Hypothalamus (tissue), 51 donors: Measurements from ENCODE around the gene SEC22B.
"Not testable (repeated sequence)": the region's sequence is repeated elsewhere in the genome, so short reads cannot be mapped to it uniquely, and the experiment has no call there.

ENCODE experiments used
- DNase-seq, 51 donors: peaks; one replicate each; lab custom pipeline; 2025; lab: John Stamatoyannopoulos, UW

Gene SEC22B

DNA sequence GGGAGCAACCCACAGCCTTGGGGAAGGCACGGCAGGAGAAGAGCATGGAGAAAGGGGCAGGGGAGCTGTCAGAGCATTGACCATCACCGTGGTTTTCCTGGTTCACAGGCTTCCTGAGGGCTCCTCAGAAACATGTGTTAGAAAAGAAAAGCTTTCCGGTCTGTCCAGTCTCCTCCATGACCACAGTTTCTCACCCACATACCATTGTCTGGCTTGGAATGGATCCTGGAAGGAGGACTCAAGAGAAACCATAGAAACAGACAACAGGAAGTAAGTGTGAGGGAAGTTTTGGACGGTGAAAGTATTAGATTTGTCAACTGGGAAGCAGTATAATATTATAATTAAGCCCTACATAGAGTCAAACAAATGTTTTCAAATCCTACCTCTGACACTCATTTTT, 55.8 kb downstream of the SEC22B start:
- not testable (repeated sequence) for DNase-seq

DNA sequence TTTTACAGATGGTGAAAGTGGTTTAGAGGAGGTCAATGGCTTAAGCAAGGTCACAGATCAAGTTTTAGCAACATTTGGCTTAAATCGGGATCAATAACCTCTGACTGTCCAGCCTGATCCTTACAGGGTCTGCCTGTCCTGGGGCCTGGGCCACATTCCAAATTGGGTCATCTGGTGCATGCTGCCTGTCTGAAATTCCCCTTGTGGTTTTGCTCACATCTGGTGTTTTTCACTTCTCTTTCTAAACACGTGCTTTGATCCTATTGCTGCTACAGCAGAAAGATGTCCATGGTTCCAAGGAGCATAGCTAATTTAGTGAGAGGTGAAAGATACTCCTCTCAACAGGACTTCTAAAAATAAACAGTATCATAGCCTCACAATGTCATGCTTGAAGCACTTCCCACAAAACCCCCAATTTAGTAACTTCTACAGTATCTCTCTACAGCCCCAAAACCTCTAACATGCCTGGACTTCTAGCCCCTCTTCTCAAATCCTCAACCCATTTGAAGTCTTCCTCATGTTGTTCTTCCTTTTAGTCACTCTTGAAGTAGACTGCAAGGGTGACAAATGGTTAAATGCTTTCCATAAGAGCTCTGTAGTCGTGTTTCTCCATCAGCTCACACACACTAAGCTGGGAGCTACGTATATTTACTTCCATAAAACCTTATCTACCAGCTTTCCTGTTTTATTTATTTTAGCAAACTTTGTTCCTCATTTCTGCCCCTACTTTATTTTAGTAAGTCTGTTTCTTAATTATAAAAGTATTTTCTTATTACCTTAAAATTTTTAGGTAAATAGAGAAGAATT, 58.7 kb downstream of the SEC22B start:
- DNase-seq = not testable (repeated sequence)

DNA sequence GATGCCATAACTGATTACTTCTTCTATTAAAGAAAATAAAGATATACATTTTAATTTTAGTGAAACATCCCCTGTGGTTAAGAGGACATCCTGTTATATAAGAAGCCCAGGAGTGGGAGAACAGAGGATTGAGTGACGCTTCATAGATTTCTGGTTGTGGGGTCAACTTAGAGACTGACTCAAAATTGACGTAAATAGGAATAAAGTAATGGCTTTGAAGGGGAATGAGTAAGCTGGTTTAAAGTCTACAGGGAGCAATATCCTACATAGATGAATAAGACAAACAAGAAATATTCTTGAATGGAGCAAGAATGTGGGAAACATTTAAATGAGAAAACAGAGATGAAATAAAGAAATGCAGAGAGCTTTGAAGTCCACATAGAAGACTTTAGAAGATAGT, 60.2 kb downstream of the SEC22B start:
- DNase-seq = not testable (repeated sequence)

DNA sequence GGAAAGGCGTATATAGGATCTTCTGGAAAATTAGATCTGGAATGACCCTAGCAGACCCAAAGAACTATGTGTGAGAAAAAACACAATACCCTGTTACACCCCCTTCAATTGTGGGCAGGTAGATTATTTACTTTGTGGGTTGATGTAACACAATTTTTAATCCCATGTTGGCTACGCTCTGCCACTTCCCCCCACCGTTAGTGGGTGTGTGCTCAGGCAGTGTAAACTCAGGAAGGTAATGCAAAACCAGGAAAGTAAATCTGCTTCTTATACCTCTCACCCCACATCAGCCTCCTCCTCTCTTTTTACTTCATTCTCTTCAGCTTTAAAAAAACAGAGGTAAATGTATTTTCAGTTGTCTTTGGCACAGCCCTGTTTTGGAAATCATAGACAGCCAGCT, 63.2 kb downstream of the SEC22B start:
- not testable (repeated sequence) for DNase-seq

DNA sequence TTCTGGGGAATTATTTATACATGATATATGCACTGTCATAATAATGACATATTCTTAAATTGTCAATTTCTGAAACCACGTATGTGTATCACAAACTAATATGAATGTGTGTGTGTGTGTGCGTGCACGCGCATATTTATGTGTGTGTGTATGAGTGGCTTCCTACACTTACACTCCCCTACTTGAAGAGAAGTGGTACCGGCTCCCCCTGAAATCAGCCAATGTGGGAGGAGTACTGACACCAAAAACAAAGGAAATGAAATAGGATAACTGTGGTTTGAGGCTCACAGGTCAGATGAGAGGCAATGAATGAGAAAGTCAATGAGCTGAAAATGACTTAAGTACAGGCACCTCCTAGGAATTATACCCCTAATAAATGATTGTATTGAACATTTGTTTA, 64.1 kb downstream of the SEC22B start:
- not testable (repeated sequence) for DNase-seq

DNA sequence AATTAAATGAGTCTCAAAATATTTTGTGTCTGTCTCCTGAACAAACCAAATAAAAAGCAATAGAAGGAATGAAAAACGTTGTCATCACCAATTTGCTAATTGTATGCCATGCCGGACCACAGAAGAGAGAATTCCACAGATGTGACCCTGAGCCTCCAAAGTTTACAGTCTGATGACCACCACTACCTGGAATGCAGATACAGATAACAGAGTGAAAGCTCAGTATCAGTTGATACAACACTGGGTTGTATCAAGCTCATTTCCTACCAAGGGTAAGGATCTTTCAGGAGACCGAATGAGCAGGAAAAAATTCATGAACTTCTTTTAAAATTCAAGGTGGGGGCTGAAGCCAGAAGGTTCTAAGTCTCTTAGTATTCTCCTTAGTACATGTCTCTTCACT, 64.5 kb downstream of the SEC22B start:
- not testable (repeated sequence) for DNase-seq

DNA sequence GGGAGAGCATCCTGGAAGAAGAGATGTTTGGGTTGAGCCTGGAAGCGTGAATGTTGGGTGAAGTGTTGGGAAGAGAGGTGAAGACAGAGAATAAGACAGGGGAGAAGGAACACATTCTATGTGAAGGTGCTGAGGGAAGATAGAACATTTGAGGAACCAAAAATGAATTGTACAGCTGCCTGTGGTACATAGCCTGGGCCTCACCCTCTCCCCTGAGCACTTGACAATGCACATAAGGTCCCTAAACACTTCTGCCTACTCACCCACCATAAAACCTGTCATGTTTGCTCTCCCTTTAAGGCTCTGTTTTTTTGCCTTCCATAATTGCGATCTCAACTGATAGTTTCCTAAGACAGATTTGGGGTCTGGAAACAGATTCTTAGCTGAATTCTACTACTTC, 65.3 kb downstream of the SEC22B start:
- not testable (repeated sequence) for DNase-seq

DNA sequence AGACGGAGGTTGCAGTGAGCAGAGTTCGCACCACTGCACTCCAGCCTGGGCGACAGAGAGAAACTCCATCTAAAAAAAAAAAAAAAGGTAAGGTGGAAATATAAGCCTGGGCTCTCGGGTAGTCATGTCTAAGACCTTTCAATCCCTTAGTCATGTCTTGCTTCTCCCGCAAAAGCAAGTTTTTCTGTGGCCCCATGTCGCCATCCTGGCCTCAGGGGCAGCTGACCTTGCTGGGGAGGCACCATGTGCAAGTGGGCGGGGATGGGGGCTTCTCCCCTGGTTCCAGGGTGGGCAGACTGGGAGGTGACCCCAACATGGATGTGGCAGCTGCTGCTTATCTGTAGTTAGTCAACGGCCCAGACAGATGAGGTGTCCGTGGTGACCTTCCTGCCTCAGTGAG, 66.7 kb downstream of the SEC22B start:
- not testable (repeated sequence) for DNase-seq

DNA sequence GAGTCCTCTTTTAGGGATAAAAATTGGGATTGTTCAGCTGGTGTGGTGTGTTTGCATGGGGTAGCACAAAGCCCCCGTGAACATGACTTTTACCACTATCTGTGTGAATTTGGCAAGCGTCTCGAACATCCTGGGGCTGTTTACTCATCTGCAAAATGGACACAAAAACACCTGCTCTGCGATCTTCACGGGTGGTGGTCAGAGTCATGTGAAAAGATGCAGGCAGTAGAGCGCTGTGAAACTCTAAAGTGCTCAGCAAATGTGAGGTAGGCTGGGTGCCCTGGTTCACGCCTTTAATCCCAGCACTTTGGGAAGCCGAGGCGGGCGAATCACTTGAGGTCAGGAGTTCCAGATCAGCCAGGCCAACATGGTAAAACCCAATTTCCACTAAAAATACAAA, 67.1 kb downstream of the SEC22B start:
- DNase-seq = not testable (repeated sequence)

DNA sequence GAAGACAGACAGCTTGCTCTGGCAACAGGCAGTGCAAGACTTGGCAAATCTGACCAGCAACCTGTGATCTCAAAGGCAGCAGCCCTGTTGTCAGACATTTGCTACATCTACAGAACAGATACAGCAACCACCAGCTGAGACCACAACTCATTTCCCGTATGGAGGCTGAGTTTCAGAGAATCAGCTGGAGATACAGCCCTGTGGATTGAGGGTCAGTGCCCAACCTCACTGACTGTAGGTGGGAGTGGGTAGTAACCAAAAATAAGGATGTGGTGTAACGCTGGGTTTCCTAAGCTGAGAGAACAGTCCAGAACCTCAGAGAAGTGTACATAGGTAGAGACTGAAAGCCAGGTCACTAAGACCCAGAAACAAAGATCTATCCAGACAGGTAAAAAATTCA, 71.0 kb downstream of the SEC22B start:
- not testable (repeated sequence) for DNase-seq

DNA sequence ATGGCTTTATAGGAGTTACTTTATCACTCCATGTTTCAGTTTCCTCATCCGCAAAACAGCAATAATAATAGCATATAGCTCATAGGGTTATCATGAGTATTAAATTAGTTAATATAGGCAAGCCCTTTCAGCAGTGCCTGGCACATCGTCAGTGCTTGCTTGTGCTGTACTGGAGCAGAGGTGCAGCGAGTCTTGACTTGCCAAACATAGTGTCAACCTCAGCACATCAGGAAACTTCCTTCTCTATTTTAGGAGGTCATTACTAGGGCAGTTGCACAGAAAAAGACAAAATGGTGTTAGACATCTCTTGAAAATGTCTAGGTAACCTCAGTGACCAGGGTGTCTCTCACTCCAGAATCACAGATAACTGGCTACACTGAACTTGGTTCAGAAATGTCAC, 72.6 kb downstream of the SEC22B start:
- not testable (repeated sequence) for DNase-seq

DNA sequence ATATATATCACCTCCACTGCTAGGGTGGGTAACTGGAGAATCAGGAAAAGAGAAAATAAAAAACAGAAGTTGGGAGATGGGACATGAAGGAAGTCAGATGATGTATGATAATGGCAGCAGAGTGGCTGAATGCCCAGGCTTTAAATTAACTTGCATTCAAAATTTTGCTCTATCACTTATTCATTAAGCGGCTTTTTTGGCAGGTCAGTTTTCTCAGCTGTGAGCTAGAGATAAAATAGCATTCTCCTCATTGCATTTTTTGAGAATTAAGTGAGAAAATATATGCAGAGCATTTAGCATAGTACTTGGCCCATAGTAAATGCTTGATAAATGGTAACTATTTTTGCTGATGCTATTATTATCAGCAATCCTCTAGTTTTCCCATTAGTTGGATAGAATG, 74.7 kb downstream of the SEC22B start:
- not testable (repeated sequence) for DNase-seq
